Common myeloid progenitor, CD34-positive (primary cell): Measurements from ENCODE around the gene PDE10A.
"Not testable (repeated sequence)": the region's sequence is repeated elsewhere in the genome, so short reads cannot be mapped to it uniquely, and the experiment has no call there.

ENCODE experiments used
- CTCF ChIA-PET: fragments of 350-600 bp; sonication (Branson Sonifier 250); formaldehyde crosslinking; loops from one replicate; lab custom pipeline; 2021; ENCODE audit warnings: antibody characterized with exemption; lab: Charles Lee
- POLR2A ChIA-PET: fragments of 350-600 bp; sonication (Branson Sonifier 250); formaldehyde crosslinking; loops from one replicate; lab custom pipeline; 2021; ENCODE audit warnings: antibody characterized with exemption; lab: Charles Lee
- DNase-seq, 3 donors: peaks; one replicate each; pipeline versions ENCODE4 v3.0.0 to v3.0.0-alpha.2; 2013
- H3K27ac ChIP-seq, 2 experiments: 1 replicate in 1 of 2; 2 replicates in 1 of 2; pipeline ENCODE4 v1.7.0; 2013; ENCODE audit warnings: inconsistent platforms in 2 of 2, low read length in 2 of 2, mild to moderate bottlenecking in 2 of 2, low read depth in 1 of 2, moderate library complexity in 1 of 2; ENCODE audit not compliant: severe bottlenecking in 2 of 2, insufficient read depth in 1 of 2, poor library complexity in 1 of 2
- H3K27me3 ChIP-seq, 5 experiments: replicated peaks in 2 of 5; 1 replicate in 3 of 5; 2 replicates in 2 of 5; pipeline versions ENCODE4 v1.6.1 to v1.7.0; 2013; ENCODE audit warnings: low read length in 4 of 5, mild to moderate bottlenecking in 2 of 5, moderate library complexity in 2 of 5, inconsistent platforms in 1 of 5; ENCODE audit not compliant: insufficient read depth in 5 of 5, control insufficient read depth in 4 of 5
- H3K36me3 ChIP-seq, 4 experiments: 1 replicate in 2 of 4; 2 replicates in 2 of 4; pipeline versions ENCODE4 v1.6.1 to v1.7.0; 2013; ENCODE audit warnings: low read length in 3 of 4, control low read depth in 1 of 4, mild to moderate bottlenecking in 1 of 4; ENCODE audit not compliant: control insufficient read depth in 4 of 4, insufficient read depth in 4 of 4
- H3K4me1 ChIP-seq, 4 experiments: 1 replicate in 3 of 4; 2 replicates in 1 of 4; pipeline versions ENCODE4 v1.6.1 to v1.7.1; 2013; ENCODE audit warnings: low read length in 3 of 4, mild to moderate bottlenecking in 3 of 4, control low read depth in 1 of 4, inconsistent platforms in 1 of 4, moderate library complexity in 1 of 4; ENCODE audit not compliant: control insufficient read depth in 4 of 4, insufficient read depth in 4 of 4; ENCODE audit errors: control extremely low read depth in 1 of 4
- H3K4me3 ChIP-seq, 7 experiments: 1 replicate in 4 of 7; 2 replicates in 3 of 7; pipeline versions ENCODE4 v1.5.1 to v1.7.0; 2013; ENCODE audit warnings: mild to moderate bottlenecking in 7 of 7, low read length in 6 of 7, moderate library complexity in 6 of 7, inconsistent platforms in 2 of 7, low read depth in 2 of 7, control low read depth in 1 of 7; ENCODE audit not compliant: insufficient read depth in 4 of 7, control insufficient read depth in 1 of 7; ENCODE audit errors: extremely low read depth in 1 of 7
- H3K9me3 ChIP-seq, 5 experiments: 1 replicate in 4 of 5; 2 replicates in 1 of 5; pipeline versions ENCODE4 v1.6.1 to v1.7.1; 2013; ENCODE audit warnings: low read length in 4 of 5, mild to moderate bottlenecking in 2 of 5, inconsistent platforms in 1 of 5, low read depth in 1 of 5, moderate library complexity in 1 of 5; ENCODE audit not compliant: control insufficient read depth in 4 of 5, insufficient read depth in 2 of 5; ENCODE audit errors: control extremely low read depth in 1 of 5
- WGBS: methylation state at CpG from one replicate; pipeline ENCODE4 v1.1.5; 2013; ENCODE audit not compliant: insufficient coverage; 5-methylcytosine and 5-hydroxymethylcytosine counted together

PDE10A gene

DNA sequence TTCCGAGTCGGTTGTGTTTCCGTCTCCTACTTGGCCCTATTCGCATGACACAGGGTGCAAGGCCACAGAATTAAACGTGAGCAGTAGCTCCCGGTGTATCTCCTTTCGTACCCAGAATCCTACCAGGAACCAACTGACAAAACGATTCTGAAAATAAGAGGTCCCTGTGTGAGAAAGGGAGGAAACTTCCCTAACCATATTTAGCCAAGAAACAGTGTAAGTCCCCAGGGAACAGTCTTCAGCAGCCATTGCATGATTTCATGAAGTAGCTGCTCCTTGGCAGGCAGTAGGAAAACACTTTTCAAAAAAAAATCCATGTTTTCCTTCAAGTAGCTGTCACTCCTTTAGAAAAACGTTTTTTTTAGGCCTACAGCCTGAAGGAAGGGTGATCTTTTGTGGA is 46.9 kb downstream of the PDE10A start:
- H3K36me3 ChIP-seq, result no peaks in the 10 kb centered on the region
- H3K4me1 ChIP-seq, result peaks cover 0 to 1% (median 0%) of the 10 kb centered on the region in 4 experiments
- H3K27me3 ChIP-seq, result peaks cover 0 to 4% (median 0%) of the 10 kb centered on the region in 5 experiments
- no peak overlapping the region for H3K27ac ChIP-seq
- POLR2A ChIA-PET, result no interaction called here
- 42% methylated on average over 9 of the region's 9 CpGs for WGBS
- CTCF ChIA-PET, result no interaction called here
- DNase-seq, result no peak
- peak overlapping the region in 2 of 7 experiments; percentile 5 to 30 for H3K4me3 ChIP-seq
- no peaks in the 10 kb centered on the region for H3K9me3 ChIP-seq

DNA sequence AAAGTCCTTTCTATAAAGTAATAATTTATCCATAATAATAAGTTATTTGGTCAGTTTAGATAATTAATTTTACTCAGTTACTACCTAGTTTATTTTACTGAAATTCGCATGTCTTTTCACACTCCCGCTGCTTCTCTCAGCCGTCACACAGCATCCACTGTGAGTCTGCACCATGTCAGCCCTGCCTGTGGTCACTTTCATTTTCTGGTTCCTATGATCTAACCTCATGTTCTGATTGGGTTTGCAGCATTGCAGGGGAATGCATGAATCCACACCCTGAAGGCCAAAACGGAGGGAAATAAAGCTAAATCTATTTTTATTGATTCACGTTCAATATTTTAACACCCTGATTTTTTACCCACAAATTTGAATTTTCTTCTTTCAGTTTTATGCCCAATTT is 47.4 kb downstream of the PDE10A start:
- H3K9me3 ChIP-seq, result no peaks in the 10 kb centered on the region
- peaks cover 0 to 1% (median 0%) of the 10 kb centered on the region in 4 experiments for H3K4me1 ChIP-seq
- peak in 2 of 3 donors; percentile 23 to 27 for DNase-seq
- H3K4me3 ChIP-seq, result peak overlapping the region in 3 of 7 experiments; percentile 5 to 30 (median 11)
- ChIA-PET POLR2A (no interaction called here), CTCF (no interaction called here)
- no peak overlapping the region for H3K27ac ChIP-seq
- no peaks in the 10 kb centered on the region for H3K36me3 ChIP-seq
- H3K27me3 ChIP-seq, result peaks cover 0 to 4% (median 0%) of the 10 kb centered on the region in 5 experiments
- WGBS, result 28% methylated on average over 5 of the region's 5 CpGs

DNA sequence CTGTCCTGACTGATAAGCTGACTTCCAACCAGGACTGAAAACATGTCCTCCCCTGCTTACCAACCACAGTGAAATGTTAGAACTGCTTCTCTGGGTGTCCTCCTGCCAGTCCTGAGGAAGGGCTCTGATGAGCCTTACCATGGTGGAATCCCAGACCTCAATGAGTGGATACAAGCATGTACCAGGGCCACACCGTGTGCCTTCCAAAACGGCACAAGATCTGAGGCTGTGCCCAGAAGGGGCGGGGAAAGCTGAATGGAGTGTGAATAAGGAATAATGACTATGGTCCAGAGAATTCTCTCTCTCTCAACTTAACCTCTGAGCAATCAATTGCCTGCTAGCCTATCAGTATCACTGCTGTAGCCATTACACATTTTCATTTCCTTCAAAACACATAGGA is 51.7 kb downstream of the PDE10A start:
- Histone ChIP-seq H3K27ac (no peak overlapping the region), H3K27me3 (peaks cover 0 to 4% (median 0%) of the 10 kb centered on the region in 5 experiments), H3K9me3 (no peaks in the 10 kb centered on the region), H3K4me3 (no peak overlapping the region), H3K36me3 (no peaks in the 10 kb centered on the region), H3K4me1 (peaks cover 0 to 1% (median 0%) of the 10 kb centered on the region in 4 experiments)
- POLR2A ChIA-PET, result no interaction called here
- CTCF ChIA-PET, result no interaction called here
- no peak for DNase-seq
- WGBS, result no CpG with 5 or more reads among the region's 3 CpGs

DNA sequence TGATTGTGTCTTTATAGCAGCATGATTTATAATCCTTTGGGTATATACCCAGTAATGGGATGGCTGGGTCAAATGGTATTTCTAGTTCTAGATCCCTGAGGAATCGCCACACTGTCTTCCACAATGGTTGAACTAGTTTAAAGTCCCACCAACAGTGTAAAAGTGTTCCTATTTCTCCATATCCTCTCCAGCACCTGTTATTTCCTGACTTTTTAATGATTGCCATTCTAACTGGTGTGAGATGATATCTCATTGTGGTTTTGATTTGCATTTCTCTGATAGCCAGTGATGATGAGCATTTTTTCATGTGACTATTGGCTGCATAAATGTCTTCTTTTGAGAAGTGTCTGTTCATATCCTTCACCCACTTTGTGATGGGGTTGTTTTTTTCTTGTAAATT is 54.5 kb downstream of the PDE10A start:
- POLR2A ChIA-PET, DNase-seq, H3K9me3 ChIP-seq, H3K27ac ChIP-seq, H3K36me3 ChIP-seq, H3K4me3 ChIP-seq, H3K27me3 ChIP-seq, H3K4me1 ChIP-seq, CTCF ChIA-PET: not testable (repeated sequence)
- no CpG with 5 or more reads among the region's 1 CpG for WGBS

DNA sequence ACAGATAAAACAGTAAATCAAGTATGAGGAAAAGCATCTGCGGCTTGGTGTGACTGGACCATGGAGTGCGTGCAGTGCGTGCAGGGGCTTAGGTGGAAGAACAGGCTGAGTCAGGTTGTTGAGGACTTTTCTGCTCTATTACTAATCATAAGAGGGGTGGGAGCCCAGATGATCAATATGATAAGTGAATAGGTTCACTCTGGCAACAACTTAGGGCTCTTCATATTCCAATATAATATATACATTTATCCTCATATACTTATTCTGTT is 56.4 kb downstream of the PDE10A start:
- no peak for DNase-seq
- no peak overlapping the region for H3K27ac ChIP-seq
- no peaks in the 10 kb centered on the region for H3K4me1 ChIP-seq
- POLR2A ChIA-PET, result no interaction called here
- no peaks in the 10 kb centered on the region for H3K36me3 ChIP-seq
- peaks cover 0 to 1% (median 0%) of the 10 kb centered on the region in 5 experiments for H3K27me3 ChIP-seq
- 97% methylated on average over 3 of the region's 3 CpGs for WGBS
- H3K4me3 ChIP-seq, result no peak overlapping the region
- CTCF ChIA-PET, result no interaction called here
- H3K9me3 ChIP-seq, result no peaks in the 10 kb centered on the region

DNA sequence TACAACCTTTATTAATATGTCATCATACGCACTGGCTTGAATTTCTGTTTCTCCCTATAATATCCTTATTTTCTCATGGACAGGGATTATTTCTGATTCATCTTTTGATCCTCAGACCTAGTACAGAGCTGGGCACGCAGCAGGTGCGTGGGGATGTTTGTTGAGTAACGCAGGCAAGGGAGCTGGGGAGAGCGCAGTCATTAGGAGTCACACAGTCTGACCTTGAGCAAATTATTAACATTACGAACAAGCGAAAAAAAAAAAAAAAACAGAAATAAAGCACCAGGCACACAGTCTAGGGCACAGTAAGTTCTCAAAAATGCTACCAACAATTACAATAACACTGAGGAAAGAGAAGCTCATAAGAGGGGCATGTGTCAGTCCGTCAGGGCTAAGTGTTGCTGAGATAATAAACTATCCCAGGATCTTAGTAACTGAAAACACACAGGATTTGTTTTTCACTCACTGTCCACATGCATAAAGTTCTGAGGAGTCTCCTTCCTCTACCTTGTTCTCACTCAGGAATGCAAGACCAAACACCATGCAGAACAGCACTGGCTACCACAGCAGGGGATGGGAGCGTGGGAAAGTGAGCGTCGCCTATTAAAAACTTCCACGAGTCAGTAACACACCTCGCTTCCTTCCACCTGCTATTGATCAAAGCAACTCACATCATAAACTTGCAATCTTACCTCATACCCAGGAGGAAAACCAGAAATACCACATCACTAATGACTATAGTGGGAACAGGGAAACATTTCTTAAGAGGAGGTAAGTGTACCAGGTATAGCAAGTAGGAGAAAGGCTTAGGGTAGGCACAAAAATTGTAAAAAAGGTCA is 56.9 kb downstream of the PDE10A start:
- no peaks in the 10 kb centered on the region for H3K4me1 ChIP-seq

DNA sequence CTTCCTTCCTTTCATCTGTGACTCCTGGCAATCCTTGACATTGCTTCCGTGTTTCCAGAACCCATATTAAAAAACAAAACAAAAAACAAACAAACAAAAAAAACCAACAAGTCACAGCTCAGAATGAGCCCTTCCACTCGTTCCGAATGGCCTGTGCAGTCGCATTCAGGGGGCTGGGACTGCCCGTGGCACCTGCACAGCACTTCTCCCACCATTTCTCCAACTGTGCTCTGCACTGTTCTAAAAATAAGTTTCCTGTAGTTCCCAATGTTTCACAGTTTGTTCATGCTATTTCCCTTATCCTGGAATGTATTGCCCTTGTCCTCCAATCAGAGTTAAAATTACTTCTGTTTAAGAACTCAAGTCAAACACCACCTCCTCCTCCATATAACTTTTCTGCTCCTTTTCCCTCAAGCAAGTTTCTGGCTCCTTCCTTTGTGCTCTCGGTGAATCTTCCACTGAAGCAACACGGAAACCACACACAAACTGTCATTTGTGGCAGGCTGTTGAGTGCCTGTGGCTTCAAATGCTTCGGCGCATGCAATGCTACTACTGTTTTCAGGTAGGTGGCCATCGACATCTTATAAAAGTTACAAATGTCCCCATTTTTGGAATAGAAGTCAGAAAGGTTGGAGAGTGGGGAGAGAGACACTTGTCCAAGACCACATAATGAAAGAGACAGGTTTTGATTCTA is 57.7 kb downstream of the PDE10A start:
- WGBS, result 84% methylated on average over 8 of the region's 10 CpGs
- Histone ChIP-seq H3K36me3 (no peaks in the 10 kb centered on the region), H3K4me3 (no peak overlapping the region), H3K27ac (no peak overlapping the region), H3K9me3 (no peaks in the 10 kb centered on the region), H3K27me3 (no peaks in the 10 kb centered on the region), H3K4me1 (no peaks in the 10 kb centered on the region)
- no peak for DNase-seq
- POLR2A ChIA-PET, result no interaction called here
- CTCF ChIA-PET, result no interaction called here

More for the DNA sequence above, 56.9 kb downstream of the PDE10A start:
- CTCF ChIA-PET, result no interaction called here
- Histone ChIP-seq H3K27ac (no peak overlapping the region), H3K9me3 (no peaks in the 10 kb centered on the region), H3K4me3 (no peak overlapping the region), H3K36me3 (no peaks in the 10 kb centered on the region), H3K27me3 (no peaks in the 10 kb centered on the region)
- 100% methylated on average over 5 of the region's 13 CpGs for WGBS
- POLR2A ChIA-PET, result no interaction called here
- DNase-seq, result no peak
